ENCODE data around the gene DRG2. TPM values are rescaled to one million over a fixed set of nuclear protein-coding genes. Genes with fewer than 3 reads are reported as not detected.

Gene DRG2
- total and polyA plus RNA-seq, 2 of the 13 experiments (the other 11 are each of a cell fraction or from before 2014, with no cell fraction given) = 20.1 to 26.6 TPM

GRCh38 chr17:18119166-18119745, 31.5 kb downstream of the DRG2 start (continued):
- TF ChIP-seq ZHX2 (IDR thresholded peaks at IDR 0.05; ENCODE audit: low read depth) = no peak
- no peak for TF ChIP-seq ZHX2 (CRISPR knock-in tag; IDR thresholded peaks at IDR 0.05; ENCODE audit: borderline replicate concordance)

- in situ Hi-C loops (cut with HindIII; ENCODE audit: extremely low pct_ligation_motif_present, low pct_unique_long_range_greater_than_20kb) (loop anchor here (25.0 kb wide), 1 partner anchor 108 kb away; no protein-coding TSS in a partner anchor), intact Hi-C loops (cut with micrococcal nuclease; ENCODE audit: unreplicated experiment) (no loop called here)
- Histone ChIP-seq H2AFZ (ENCODE audit: low read length) (no peak overlapping the region), H3K9ac (ENCODE audit: insufficient read depth, low read depth, low read length) (no peak overlapping the region), H3K9me3 (ENCODE audit: low read length) (peaks cover 7% of the 10 kb centered on the region), H3K4me3 (replicated peaks in 1 of 3; ENCODE audit: insufficient read depth in 1 of 3, low read depth in 2 of 3, low read length in 3 of 3) (no peak overlapping the region), H3K4me1 (ENCODE audit: insufficient read depth, low read length) (peaks cover 36% of the 10 kb centered on the region), H3K27ac (ENCODE audit: extremely low read length, insufficient read depth, low read length) (no peak overlapping the region), H4K20me1 (ENCODE audit: insufficient read depth, low read length) (no peaks in the 10 kb centered on the region), H3K36me3 (replicated peaks in 1 of 2; ENCODE audit: control insufficient read depth in 1 of 2, insufficient read depth in 2 of 2, low read length in 2 of 2) (no peaks in the 10 kb centered on the region), H3K79me2 (ENCODE audit: insufficient read depth, low read length) (no peaks in the 10 kb centered on the region), H3K27me3 (ENCODE audit: control insufficient read depth in 1 of 2, insufficient read depth in 2 of 2, low read length in 2 of 2) (peaks cover 2 to 3% of the 10 kb centered on the region in 2 experiments; a peak in 2 of 5 replicates), H3K4me2 (ENCODE audit: low read depth, low read length) (no peak overlapping the region)
- DNase-seq (ENCODE audit: low spot score) (no peak), ATAC-seq (no peak), FAIRE-seq (no peak)
- TF ChIP-seq ZNF782 (CRISPR knock-in tag; IDR thresholded peaks at IDR 0.05; ENCODE audit: borderline replicate concordance) = no peak
- no peak for TF ChIP-seq POLR2AphosphoS2 (IDR thresholded peaks at IDR 0.05; ENCODE audit: low read depth, low read length)
- BruUV-seq (replicated peaks) = no TSS peak
- CTCF ChIA-PET (ENCODE audit: low intra/inter-chr PET ratio, low total read pairs) = no interaction called here
- 97% methylated on average over 30 of the region's 30 CpGs for WGBS (ENCODE audit: low lambda C conversion rate)
- POLR2A ChIA-PET = no interaction called here
These were observed 32.2 kb downstream of the DRG2 start for GRCh38 chr17:18119938-18120337.

All from HepG2 (cell line).